ENCODE data around the gene MYO9A.

DNA sequence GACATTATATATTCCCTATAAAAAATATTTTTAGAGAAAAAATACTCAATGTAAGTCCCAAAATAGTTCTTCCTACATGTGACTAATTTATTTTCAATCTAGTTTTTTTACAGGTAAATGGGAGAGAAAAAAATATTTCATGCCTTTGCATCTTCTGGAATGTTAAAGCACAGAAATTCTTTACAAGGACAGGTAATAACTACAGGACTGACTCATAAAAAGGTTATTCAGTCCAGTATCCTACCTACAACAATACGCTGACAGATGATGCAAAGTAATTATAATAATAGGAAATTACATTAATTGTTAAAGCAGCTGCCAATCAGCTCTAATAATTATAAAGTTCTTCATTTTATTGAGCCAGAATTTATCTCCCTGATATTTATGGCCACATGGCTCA, 147.5 kb downstream of the MYO9A start:
- TF ChIP-seq, protein P1, sequence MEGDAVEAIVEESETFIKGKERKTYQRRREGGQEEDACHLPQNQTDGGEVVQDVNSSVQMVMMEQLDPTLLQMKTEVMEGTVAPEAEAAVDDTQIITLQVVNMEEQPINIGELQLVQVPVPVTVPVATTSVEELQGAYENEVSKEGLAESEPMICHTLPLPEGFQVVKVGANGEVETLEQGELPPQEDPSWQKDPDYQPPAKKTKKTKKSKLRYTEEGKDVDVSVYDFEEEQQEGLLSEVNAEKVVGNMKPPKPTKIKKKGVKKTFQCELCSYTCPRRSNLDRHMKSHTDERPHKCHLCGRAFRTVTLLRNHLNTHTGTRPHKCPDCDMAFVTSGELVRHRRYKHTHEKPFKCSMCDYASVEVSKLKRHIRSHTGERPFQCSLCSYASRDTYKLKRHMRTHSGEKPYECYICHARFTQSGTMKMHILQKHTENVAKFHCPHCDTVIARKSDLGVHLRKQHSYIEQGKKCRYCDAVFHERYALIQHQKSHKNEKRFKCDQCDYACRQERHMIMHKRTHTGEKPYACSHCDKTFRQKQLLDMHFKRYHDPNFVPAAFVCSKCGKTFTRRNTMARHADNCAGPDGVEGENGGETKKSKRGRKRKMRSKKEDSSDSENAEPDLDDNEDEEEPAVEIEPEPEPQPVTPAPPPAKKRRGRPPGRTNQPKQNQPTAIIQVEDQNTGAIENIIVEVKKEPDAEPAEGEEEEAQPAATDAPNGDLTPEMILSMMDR (IDR thresholded peaks at IDR 0.05) = no peak
- no peak for TF ChIP-seq POLR2A (IDR thresholded peaks at IDR 0.05; ENCODE audit: low read depth)
